KMS-11 (cell line): Measurements from ENCODE around the gene DDX56.

Source experiments
- H2AFZ ChIP-seq: fragments of 200-600 bp; sonication (generic); 2 replicates; pipeline ENCODE4 v1.6.1; 2016; ENCODE audit warnings: antibody characterized with exemption, mixed run types, low read depth
- H3K27ac ChIP-seq: fragments of 200-600 bp; sonication (generic); 2 replicates; pipeline ENCODE4 v1.6.1; 2016; ENCODE audit warnings: mild to moderate bottlenecking, mixed run types
- H3K27me3 ChIP-seq: fragments of 200-600 bp; sonication (generic); 2 replicates; pipeline ENCODE4 v1.6.1; 2017; ENCODE audit warnings: mild to moderate bottlenecking, low read depth, mixed run types, moderate library complexity; ENCODE audit not compliant: insufficient read depth
- H3K36me3 ChIP-seq: fragments of 200-600 bp; sonication (generic); 2 replicates; pipeline ENCODE4 v1.6.1; 2017; ENCODE audit warnings: mild to moderate bottlenecking, mixed run types; ENCODE audit not compliant: insufficient read depth
- H3K4me1 ChIP-seq: fragments of 200-600 bp; sonication (generic); 2 replicates; pipeline ENCODE4 v1.6.1; 2016; ENCODE audit warnings: mild to moderate bottlenecking, low read depth, mixed run types; ENCODE audit not compliant: poor library complexity, severe bottlenecking
- H3K4me2 ChIP-seq: fragments of 200-600 bp; sonication (generic); 2 replicates; pipeline ENCODE4 v1.7.0; 2016; ENCODE audit warnings: mild to moderate bottlenecking, mixed run types
- H3K4me3 ChIP-seq: fragments of 200-600 bp; sonication (generic); IDR thresholded peaks from 2 replicates; pipeline ENCODE4 v1.6.1; 2017; ENCODE audit warnings: low read depth, low read length, mixed read lengths; ENCODE audit not compliant: insufficient read depth
- H3K79me2 ChIP-seq: fragments of 200-600 bp; sonication (generic); 2 replicates; pipeline ENCODE4 v1.6.1; 2016; ENCODE audit warnings: low read depth, mixed run types; ENCODE audit not compliant: insufficient read depth
- H3K9ac ChIP-seq: fragments of 200-600 bp; sonication (generic); 2 replicates; pipeline ENCODE4 v1.6.1; 2016; ENCODE audit warnings: mild to moderate bottlenecking, mixed run types
- H4K20me1 ChIP-seq: fragments of 200-600 bp; sonication (generic); 2 replicates; pipeline ENCODE4 v1.6.1; 2016; ENCODE audit warnings: mild to moderate bottlenecking, mixed run types; ENCODE audit not compliant: insufficient read depth
- TF ChIP-seq, protein P1 (sequence below): fragments of 200-600 bp; sonication (generic); conservative IDR thresholded peaks from 2 replicates; pipeline ENCODE4 v1.6.1; 2017; ENCODE audit warnings: low read depth, mild to moderate bottlenecking, antibody characterized with exemption, low read length, moderate library complexity, mixed read lengths

The DDX56 gene

GRCh38 chr7:44540592-44541027 is 33.1 kb downstream of the DDX56 start:
- Histone ChIP-seq H3K36me3 (no peaks in the 10 kb centered on the region), H2AFZ (no peak overlapping the region), H3K4me1 (no peaks in the 10 kb centered on the region), H3K79me2 (no peaks in the 10 kb centered on the region), H3K27ac (no peak overlapping the region), H3K4me3 (no peak overlapping the region), H3K27me3 (no peaks in the 10 kb centered on the region), H3K9ac (no peak overlapping the region), H4K20me1 (no peaks in the 10 kb centered on the region), H3K4me2 (no peak overlapping the region)
- TF ChIP-seq, protein P1, sequence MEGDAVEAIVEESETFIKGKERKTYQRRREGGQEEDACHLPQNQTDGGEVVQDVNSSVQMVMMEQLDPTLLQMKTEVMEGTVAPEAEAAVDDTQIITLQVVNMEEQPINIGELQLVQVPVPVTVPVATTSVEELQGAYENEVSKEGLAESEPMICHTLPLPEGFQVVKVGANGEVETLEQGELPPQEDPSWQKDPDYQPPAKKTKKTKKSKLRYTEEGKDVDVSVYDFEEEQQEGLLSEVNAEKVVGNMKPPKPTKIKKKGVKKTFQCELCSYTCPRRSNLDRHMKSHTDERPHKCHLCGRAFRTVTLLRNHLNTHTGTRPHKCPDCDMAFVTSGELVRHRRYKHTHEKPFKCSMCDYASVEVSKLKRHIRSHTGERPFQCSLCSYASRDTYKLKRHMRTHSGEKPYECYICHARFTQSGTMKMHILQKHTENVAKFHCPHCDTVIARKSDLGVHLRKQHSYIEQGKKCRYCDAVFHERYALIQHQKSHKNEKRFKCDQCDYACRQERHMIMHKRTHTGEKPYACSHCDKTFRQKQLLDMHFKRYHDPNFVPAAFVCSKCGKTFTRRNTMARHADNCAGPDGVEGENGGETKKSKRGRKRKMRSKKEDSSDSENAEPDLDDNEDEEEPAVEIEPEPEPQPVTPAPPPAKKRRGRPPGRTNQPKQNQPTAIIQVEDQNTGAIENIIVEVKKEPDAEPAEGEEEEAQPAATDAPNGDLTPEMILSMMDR, result no peak

GRCh38 chr7:44539669-44540506 is 33.8 kb downstream of the DDX56 start:
- H3K27ac ChIP-seq, result no peak overlapping the region
- no peaks in the 10 kb centered on the region for H4K20me1 ChIP-seq
- H3K27me3 ChIP-seq, result no peaks in the 10 kb centered on the region
- TF ChIP-seq, protein P1, result no peak
- H3K79me2 ChIP-seq, result no peaks in the 10 kb centered on the region
- no peaks in the 10 kb centered on the region for H3K4me1 ChIP-seq
- H2AFZ ChIP-seq, result no peak overlapping the region
- H3K36me3 ChIP-seq, result no peaks in the 10 kb centered on the region
- H3K4me3 ChIP-seq, result no peak overlapping the region
- H3K9ac ChIP-seq, result no peak overlapping the region
- H3K4me2 ChIP-seq, result no peak overlapping the region

- Histone ChIP-seq H3K79me2 (no peaks in the 10 kb centered on the region), H3K4me3 (no peak overlapping the region), H3K27me3 (no peaks in the 10 kb centered on the region), H2AFZ (no peak overlapping the region), H3K4me2 (no peak overlapping the region), H4K20me1 (no peaks in the 10 kb centered on the region), H3K27ac (no peak overlapping the region), H3K4me1 (no peaks in the 10 kb centered on the region), H3K36me3 (no peaks in the 10 kb centered on the region), H3K9ac (no peak overlapping the region)
- TF ChIP-seq, protein P1, result no peak
These were observed 34.7 kb downstream of the DDX56 start for GRCh38 chr7:44538798-44539668.

- no peaks in the 10 kb centered on the region for H3K79me2 ChIP-seq
- no peaks in the 10 kb centered on the region for H4K20me1 ChIP-seq
These were observed 35.5 kb downstream of the DDX56 start for GRCh38 chr7:44538093-44538797.

More at GRCh38 chr7:44538093-44538797, 35.5 kb downstream of the DDX56 start:
- TF ChIP-seq, protein P1, result no peak
- no peak overlapping the region for H3K4me2 ChIP-seq
- H3K27ac ChIP-seq, result no peak overlapping the region
- no peak overlapping the region for H3K9ac ChIP-seq
- no peak overlapping the region for H2AFZ ChIP-seq
- no peaks in the 10 kb centered on the region for H3K27me3 ChIP-seq
- no peaks in the 10 kb centered on the region for H3K4me1 ChIP-seq
- no peak overlapping the region for H3K4me3 ChIP-seq
- no peaks in the 10 kb centered on the region for H3K36me3 ChIP-seq
